ENCODE measurements around the gene ABHD13. TPM values are rescaled to one million over a fixed set of nuclear protein-coding genes. Genes with fewer than 3 reads are reported as not detected.

ABHD13 gene
- total RNA-seq, 1 experiment from 2014 or later = 5.5 TPM

- Histone ChIP-seq H3K9me3 (ENCODE audit: insufficient read depth, low read depth) (no peaks in the 10 kb centered on the region), H3K27ac (no peak overlapping the region), H3K4me1 (replicated peaks; ENCODE audit: insufficient read depth) (peaks cover 5% of the 10 kb centered on the region; the same call in 1 of the 2 replicates), H3K4me3 (no peak overlapping the region), H4K20me1 (ENCODE audit: insufficient read depth) (no peaks in the 10 kb centered on the region), H3K36me3 (ENCODE audit: low read depth) (no peaks in the 10 kb centered on the region), H3K27me3 (ENCODE audit: insufficient read depth, low read depth) (no peaks in the 10 kb centered on the region), H3K4me2 (no peak overlapping the region), H2AFZ (no peak overlapping the region), H3F3A (ENCODE audit: insufficient read depth, low read depth) (no peaks in the 10 kb centered on the region; the same call in 1 of the 2 replicates), H3K79me2 (ENCODE audit: low read depth) (no peaks in the 10 kb centered on the region), H3K9me2 (ENCODE audit: insufficient read depth) (no peaks in the 10 kb centered on the region)
- ChIA-PET POLR2A (ENCODE audit: unreplicated experiment) (no interaction called here), CTCF (interaction anchor here (0.6 kb wide), 1 partner anchor 195 kb away, joined by 3 read pairs; no protein-coding TSS in a partner anchor)
- TF ChIP-seq CTCF (conservative IDR thresholded peaks at IDR 0.05) (no peak), EZH2 (IDR thresholded peaks at IDR 0.05; ENCODE audit: low read depth) (no peak)
- DNase-seq = no peak
- intact Hi-C loops (cut with micrococcal nuclease; ENCODE audit: unreplicated experiment) = no loop called here
- BruUV-seq (replicated peaks) = no TSS peak
Observed at GRCh38 chr13:108276060-108276459, 57.9 kb downstream of the ABHD13 start.

GRCh38 chr13:108278466-108278865 lies 60.3 kb downstream of the ABHD13 start:
- no peaks in the 10 kb centered on the region for H3K4me1 ChIP-seq (replicated peaks; ENCODE audit: insufficient read depth)
- intact Hi-C loops (cut with micrococcal nuclease; ENCODE audit: unreplicated experiment) = no loop called here
- ChIA-PET POLR2A (ENCODE audit: unreplicated experiment) (no interaction called here), CTCF (no interaction called here)
- no peaks in the 10 kb centered on the region for H3K9me3 ChIP-seq (ENCODE audit: insufficient read depth, low read depth)
- H3K4me3 ChIP-seq = no peak overlapping the region
- no peaks in the 10 kb centered on the region for H3K9me2 ChIP-seq (ENCODE audit: insufficient read depth)
- H3K27me3 ChIP-seq (ENCODE audit: insufficient read depth, low read depth) = no peaks in the 10 kb centered on the region
- BruUV-seq (replicated peaks) = no TSS peak
- H3K27ac ChIP-seq = no peak overlapping the region
- H3K4me2 ChIP-seq = no peak overlapping the region
- TF ChIP-seq CTCF (conservative IDR thresholded peaks at IDR 0.05) = no peak
- H2AFZ ChIP-seq = no peak overlapping the region
- no peaks in the 10 kb centered on the region for H3K79me2 ChIP-seq (ENCODE audit: low read depth)
- no peaks in the 10 kb centered on the region for H4K20me1 ChIP-seq (ENCODE audit: insufficient read depth)
- H3K36me3 ChIP-seq (ENCODE audit: low read depth) = no peaks in the 10 kb centered on the region
- H3F3A ChIP-seq (ENCODE audit: insufficient read depth, low read depth) = no peaks in the 10 kb centered on the region; the same call in 1 of the 2 replicates
- no peak for DNase-seq

GRCh38 chr13:108281901-108282300 lies 63.7 kb downstream of the ABHD13 start:
- no peaks in the 10 kb centered on the region for H3K36me3 ChIP-seq (ENCODE audit: low read depth)
- POLR2A ChIA-PET (ENCODE audit: unreplicated experiment) = no interaction called here
- H3K27ac ChIP-seq = no peak overlapping the region
- no peak overlapping the region for H3K4me2 ChIP-seq
- BruUV-seq (replicated peaks) = no TSS peak
- no peaks in the 10 kb centered on the region for H3K9me2 ChIP-seq (ENCODE audit: insufficient read depth)
- H3K4me3 ChIP-seq = no peak overlapping the region
- no peaks in the 10 kb centered on the region for H3K4me1 ChIP-seq (replicated peaks; ENCODE audit: insufficient read depth)
- intact Hi-C loops (cut with micrococcal nuclease; ENCODE audit: unreplicated experiment) = no loop called here
- H3K9me3 ChIP-seq (ENCODE audit: insufficient read depth, low read depth) = no peaks in the 10 kb centered on the region
- H3F3A ChIP-seq (ENCODE audit: insufficient read depth, low read depth) = no peaks in the 10 kb centered on the region; the same call in 1 of the 2 replicates
- no peak overlapping the region for H2AFZ ChIP-seq
- H3K27me3 ChIP-seq (ENCODE audit: insufficient read depth, low read depth) = no peaks in the 10 kb centered on the region
- no peaks in the 10 kb centered on the region for H3K79me2 ChIP-seq (ENCODE audit: low read depth)
- no peak for DNase-seq
- TF ChIP-seq CTCF (conservative IDR thresholded peaks at IDR 0.05) (no peak), EZH2 (IDR thresholded peaks at IDR 0.05; ENCODE audit: low read depth) (no peak)
- no peaks in the 10 kb centered on the region for H4K20me1 ChIP-seq (ENCODE audit: insufficient read depth)
- CTCF ChIA-PET = no interaction called here

All from PC-9 (cell line).